TTC549 (cell line): ENCODE measurements around the gene DIAPH2.
"Not testable (repeated sequence)": the region's sequence is repeated elsewhere in the genome, so short reads cannot be mapped to it uniquely, and the experiment has no call there.

ENCODE experiments used
- FAIRE-seq: peaks from 2 replicates; lab custom pipeline; 2012; peaks lifted over from hg19 to GRCh38; lab: Jason Lieb, UNC

DIAPH2 gene

DNA sequence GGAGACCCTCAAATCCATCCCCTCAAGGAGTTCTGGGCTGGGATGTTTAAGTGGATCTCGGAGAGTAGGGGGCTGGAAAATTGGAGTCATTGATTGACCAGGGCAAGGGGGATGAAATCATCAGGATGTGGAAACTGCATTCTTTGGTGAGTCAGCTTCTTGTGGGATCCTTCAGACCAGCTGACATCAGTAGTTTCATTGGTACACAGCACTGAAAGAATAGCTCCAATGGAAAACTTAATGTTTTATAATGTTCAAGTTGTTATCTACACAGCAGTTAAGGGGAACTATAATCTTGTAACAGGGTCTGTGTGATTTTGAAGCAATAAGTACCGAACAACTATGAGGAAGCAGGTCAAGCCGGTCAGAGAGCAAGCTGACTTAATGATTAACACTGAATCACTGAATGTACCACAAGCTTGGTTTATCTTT, 705.1 kb downstream of the DIAPH2 start:
- no peak for FAIRE-seq

DNA sequence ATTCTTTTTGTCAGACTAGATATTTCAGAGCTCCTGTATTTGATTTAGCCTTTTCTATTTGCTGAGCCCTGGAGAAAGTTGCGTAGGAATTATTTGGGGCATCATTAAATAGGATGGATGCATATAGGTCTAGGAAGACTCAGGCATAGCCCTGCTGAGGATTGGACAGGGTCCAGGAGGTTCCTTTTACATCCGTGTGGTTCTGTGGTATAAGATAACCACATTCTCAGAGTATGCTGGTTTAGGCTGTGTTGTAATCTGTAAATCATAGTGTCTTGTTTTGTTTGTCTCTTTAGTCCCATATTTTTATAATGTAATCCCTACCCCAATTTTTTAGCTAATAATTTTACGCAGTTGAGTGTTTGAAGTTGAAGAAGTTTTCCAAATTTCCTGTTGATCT, 712.7 kb downstream of the DIAPH2 start:
- FAIRE-seq: no peak

DNA sequence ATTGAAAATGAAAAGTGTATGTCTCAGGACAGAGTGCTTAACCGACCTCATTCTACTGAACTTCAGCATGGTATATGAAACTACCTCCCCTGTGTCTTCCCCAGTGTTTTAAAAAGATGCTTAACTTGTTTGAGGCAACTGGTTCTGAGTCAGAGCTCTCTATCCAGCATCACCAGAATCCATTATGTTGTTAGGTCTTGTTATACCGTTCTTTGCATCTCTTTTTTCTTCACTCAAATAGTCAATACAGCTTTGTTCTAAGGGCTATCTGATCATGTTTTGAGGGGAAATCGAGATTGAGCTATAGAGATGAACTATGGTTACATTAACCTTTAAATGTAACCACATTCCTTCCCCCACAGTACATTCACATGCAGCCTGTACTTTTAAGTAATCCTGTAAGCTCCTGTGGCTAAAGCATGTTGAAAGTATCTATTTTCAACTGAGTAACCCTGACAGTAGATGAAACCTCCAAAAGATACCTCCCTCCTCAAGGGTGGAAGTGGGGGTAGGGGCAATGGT, 713.4 kb downstream of the DIAPH2 start:
- no peak for FAIRE-seq

DNA sequence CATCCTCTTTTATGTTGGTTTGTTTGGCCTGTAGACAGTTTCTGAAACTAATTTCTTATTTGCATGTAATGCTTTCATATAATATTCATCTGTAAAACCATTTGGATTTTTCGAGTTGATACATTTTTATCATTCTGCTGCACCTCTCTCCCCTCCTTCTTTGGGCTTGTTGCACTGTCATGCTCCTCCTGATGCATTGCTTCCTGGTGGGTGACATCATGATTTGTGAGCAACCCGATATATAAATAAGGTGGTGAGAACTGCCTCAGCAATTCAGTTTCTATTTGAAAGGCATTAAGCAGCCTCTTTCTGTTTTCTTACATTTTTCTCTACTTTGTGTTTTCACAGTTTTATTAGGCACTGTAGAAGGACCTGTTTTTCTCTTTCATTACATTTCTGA, 714.8 kb downstream of the DIAPH2 start:
- no peak for FAIRE-seq

DNA sequence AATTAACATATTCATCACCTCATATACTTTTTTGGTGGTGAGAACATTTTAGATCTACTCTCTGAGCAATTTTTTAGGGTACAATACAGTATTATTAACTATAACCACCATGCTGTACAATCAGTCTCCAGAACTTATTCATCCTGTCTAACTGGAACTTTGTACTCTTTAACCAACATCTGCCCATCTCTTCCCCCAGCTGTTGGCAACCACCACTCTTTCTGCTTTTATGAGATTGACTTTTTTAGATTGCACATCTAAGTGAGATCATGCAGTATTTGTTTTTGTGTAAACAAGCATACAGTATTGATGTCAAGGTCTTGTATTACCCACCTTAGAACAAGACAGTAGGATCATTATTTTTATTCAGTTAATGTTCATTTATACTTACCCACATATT, 715.9 kb downstream of the DIAPH2 start:
- FAIRE-seq: no peak

DNA sequence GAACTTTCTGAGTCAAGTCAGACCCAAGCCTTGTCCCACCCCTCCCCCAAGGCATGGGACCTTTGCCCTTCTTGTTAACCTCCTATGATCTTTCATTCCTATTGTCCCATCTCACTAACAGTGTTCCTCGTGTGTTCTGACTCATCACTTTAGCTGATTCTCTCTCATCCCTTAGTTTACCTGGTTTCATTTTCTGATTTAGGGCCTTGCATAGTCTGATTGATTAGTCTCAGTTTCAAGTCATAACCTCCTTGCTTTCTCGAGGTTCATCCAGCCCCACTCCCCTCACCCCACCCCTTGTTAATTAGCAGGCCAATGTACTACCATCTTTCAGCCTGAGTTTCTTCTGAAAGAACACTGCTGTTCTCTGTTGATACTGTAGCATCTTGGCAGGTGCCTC, 716.5 kb downstream of the DIAPH2 start:
- FAIRE-seq: no peak

DNA sequence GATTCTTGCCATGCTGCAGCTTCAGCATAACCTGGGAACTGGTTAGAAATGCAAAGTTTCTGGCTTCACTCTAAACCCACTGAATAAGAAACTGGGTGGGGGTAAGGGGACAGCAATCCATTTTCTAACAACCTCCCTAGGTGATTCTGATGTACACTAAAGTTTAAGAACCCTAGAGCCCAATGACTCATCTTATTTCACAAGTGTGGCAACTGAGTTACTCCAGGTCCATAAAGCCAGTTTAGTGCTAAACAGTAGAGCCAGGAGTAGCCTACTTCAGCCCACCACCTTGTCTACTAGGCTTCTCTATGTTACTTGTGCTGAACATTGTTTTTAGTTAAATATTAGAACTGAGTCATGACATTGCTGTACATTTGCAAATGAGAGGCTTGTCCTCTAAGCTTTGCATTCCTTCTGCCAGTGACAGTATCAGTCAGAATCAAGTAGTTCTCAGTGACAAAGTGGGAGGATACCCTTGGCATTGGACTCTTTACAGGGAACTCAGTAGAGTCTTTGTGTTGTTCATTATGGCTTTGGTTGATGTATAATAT, 717.0 kb downstream of the DIAPH2 start:
- FAIRE-seq: no peak

DNA sequence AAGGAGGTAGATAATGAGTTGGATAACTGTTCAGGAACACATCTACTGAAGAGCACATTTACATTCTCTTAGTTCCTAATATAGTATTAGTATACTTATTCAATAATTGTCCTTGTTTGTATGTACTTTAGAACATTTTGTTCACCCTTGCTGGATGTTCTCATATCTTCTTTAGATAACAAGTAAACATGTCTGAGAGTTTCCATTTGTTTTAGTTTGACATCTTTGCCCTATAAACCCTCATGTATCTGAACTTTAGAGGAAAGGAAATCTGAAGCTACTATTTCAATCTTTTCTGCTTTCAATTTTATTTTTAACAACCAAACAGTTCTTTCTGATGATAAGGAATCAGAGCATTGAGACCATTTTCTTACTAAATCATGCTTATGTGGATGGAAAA, 717.7 kb downstream of the DIAPH2 start:
- no peak for FAIRE-seq

DNA sequence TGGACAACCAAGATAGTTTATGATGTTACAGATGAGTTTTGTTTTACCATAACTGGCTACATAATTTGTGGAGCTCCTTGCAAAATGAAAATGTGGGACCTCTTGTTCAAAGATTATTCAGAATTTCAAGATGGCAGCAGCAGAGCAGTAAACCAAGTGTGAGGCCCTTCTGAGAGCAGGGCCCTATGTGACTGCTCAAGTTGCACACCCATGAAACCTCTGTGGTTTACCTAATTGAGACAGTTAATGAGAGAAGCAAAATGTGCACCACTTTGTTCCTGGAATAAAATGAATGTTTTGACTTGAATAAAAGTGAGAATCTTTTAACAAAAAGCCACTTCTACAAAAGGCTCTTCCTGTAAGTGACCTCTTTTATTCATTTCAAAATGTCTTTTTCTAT, 718.3 kb downstream of the DIAPH2 start:
- FAIRE-seq: no peak

DNA sequence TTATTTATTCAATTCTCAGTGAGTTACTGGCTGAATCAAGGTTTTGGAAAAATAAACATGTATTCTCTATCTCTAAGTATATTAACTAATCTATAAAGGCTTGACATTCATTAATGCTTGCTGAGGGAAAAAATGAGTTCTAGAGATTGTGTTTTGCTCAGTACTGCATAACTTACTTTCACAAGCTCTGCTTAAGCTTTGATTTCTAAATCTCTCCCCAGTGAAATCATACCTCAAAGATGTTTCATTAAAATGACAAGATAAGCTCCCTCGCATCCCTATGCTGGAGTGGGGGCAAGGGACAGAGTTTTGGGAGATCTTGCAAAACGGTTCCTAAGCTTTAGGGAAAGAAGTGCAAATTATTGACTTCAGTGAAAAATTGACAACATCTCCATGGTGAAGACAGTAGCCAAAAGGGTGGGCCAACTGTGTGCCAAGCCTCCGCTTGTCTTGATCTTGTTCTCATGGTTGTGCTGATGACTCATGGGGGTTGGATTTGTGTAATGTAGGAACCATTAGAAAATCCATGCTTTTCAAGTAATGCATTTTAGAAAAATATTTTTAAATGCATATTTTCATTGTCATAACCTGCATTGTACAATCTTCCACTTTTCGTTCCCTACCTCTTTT, 720.5 kb downstream of the DIAPH2 start:
- FAIRE-seq: no peak

DNA sequence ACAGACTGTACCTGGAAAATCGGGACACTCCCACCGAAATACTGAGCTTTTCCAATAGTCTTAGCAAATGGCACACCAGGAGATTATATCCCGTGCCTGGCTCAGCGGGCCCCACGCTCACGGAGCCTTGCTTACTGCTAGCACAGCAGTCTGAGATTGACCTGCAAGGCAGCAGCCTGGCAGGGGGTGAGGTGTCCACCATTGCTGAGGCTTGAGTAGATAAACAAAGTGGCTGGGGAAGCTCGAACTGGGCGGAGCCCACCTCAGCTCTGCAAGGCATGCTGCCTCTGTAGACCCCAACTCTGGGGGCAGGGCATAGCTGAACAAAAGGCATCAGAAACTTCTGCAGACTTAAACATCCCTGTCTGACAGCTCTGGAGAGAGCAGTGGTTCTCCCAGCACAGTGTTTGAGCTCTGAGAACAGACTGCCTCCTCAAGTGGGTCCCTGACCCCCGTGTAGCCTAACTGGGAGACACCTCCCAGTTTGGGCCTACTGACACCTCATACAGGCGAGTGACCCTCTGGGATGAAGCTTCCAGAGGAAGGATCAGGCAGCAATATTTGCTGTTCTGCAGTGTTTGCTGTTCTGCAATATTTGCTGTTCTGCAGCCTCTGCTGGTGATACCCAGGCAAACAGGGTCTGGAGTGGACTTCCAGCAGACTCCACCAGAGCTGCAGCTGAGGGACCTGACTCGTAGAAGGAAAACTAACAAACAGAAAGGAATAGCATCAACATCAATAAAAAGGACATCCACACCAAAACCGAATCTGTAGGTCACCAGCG, 725.2 kb downstream of the DIAPH2 start:
- FAIRE-seq: not testable (repeated sequence)

DNA sequence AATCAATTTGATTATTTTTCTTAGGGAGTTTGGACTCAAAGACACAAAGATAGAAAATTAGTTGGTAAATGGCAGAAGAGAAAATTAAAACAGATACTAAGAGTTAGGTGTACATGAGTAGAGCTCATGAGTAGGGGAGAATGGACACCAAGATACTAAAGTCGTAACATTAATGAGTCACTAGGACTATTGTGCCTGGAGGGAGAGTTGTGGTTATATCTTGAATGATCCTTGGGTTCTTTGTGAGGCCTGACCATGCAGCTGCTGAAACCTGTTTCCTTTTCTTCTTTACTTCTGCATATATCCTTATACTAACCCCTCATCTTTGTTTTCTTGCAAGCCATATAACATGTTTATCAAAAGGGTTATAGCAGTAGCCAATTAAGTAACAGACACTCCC, 731.8 kb downstream of the DIAPH2 start:
- no peak for FAIRE-seq

DNA sequence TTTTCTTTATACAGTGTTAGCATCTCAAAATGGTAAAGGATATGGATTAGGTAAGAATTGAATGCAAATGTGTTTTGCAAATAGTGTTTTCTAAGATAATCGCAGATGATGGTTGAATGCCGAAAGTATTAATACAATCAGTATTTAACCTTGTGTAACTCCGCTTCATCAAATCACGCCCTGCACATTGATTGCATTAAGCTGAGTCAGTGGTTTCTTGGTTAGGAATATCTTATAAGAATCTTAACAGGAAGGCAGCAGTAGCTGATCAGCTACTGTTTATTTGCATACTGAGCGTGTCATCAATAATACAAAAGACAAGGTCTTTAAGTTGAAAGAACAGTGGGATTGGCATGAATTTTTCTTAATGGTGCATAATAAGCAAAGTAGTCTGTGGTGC, 744.5 kb downstream of the DIAPH2 start:
- no peak for FAIRE-seq

DNA sequence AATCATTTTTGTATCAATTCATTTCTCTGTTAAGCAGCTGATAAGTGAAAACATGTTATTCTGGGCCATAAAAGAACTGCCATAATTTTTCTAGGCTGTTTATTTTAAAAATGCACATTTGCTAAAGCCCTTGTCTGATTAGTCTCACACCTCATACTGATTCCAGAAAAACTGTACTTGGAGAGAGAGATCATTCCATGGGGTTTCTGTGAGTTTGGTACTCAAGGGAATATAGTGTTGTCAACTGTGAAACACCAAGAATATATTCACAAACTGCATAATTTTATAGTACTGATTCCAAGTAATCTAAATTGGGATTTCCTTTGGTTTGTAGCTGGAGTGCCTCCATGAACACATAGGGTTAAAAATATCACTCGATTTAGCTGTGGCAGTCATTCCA, 746.6 kb downstream of the DIAPH2 start:
- FAIRE-seq: no peak

DNA sequence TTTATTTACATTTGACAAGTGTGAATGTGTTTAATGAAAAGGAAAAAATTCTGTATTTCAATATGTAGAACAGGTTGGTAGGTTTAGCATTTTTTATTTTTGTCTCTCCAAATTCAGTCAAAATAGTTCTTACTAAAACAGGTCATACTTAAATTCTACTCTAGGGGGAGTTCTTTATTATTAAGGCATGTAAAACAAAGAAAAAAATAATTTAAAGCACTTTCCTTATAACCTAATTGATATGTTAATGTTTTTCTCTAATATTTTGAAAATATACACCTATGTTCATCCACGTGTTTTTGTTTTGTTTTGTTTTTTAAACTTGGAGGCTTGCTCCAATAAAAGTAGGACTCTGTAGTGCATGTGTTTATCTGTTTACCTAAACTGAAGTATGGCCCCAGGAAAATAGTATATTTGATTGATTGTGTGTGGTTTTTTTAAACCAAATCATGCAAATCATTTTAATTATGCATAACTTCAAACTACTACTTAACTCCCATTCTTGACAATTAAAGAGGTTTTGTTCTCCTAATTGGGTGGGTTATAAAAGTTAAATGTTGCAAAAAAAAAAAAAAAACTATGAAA, 761.7 kb downstream of the DIAPH2 start:
- peak; percentile 86 for FAIRE-seq

DNA sequence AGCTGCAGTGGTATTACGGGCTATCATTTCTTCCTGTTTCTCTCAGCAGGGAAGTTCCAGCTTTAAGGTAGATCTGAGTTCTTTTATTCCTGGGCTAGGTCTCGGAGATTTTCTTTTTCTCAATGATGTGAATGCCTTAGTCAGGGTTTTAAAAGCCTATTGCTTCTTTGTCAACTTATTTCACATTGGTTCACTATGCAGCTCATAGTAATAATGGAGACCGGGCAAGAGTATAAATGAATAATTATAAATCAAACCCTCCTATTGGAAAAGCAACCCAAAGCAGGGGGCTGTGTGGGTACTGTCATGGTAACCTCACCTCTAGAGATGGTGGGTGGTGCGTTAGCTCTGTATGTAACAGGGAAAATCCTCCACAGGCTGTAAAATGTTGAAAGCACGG, 762.7 kb downstream of the DIAPH2 start:
- no peak for FAIRE-seq

DNA sequence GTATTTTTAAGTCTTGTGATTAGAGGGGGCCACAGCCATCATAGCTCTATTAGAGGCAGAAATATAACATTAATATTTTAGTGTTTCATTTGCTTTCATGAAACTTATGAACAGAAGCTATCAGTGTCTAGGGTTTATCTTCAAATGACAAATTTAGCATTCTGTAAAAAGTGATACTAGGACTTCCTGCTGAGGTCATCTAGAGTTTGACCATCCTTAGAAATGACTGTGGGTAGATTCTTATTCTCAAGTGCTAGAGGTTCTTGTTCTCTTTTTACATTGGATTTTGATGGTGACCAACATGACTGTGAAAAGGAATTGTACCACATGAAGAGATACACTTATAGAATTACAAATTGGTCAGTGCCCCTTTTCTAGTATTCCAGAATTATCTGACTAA, 767.6 kb downstream of the DIAPH2 start:
- FAIRE-seq: no peak

DNA sequence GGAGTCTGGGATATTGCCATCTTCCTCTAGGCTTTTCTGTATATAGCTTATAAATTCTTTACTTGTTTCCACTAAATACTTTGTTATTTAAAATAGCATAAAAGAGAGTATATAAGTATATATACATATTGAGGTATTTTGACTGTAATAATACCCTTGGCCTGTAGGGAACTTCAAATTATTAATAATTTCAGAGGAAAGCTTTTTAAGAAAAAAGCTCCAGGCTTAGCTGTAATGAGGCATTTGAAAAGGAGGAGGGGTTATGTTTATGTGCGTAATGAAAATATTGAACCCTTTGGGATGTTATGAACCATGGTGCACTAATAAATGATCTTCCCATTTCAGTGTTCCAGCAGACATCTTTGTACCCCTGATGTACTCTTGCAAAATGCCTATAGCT, 777.1 kb downstream of the DIAPH2 start:
- FAIRE-seq: no peak

DNA sequence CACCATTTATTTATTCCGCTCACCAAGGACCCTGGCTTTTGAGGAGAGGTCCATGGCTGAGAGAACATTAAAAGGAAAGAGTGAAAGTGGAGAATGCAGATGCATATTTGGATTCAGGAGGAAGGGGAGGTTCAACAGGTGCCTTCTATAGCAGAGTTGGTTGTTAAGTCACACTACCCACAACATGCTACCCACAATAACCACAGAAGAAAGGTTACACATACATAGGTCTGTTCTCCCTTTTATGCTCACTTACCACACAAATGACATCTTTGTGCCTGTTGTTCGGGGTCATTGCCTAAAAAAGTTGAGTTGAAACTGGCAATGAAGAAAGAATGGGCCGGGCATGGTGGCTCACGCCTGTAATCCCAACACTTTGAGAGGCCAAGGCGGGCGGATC, 786.4 kb downstream of the DIAPH2 start:
- no peak for FAIRE-seq

DNA sequence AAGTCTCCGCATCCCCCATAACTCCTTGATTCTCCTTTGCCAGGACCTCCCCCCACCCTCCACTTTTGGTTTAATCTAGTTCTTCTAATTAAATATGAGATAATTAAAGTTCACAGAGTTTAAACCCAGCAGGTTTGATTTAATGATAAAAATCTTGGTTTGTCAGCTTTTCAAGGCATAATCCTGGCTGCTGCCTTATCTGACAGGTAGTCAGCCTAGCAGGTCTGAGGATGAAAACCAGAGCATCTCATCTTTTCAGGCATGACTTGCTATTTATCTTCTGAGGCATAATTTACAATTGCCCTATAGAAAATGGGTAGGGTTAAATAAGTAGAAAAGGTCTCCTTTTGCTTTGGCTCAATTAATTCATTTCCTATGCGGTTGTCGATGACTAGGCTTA, 790.3 kb downstream of the DIAPH2 start:
- FAIRE-seq: no peak

DNA sequence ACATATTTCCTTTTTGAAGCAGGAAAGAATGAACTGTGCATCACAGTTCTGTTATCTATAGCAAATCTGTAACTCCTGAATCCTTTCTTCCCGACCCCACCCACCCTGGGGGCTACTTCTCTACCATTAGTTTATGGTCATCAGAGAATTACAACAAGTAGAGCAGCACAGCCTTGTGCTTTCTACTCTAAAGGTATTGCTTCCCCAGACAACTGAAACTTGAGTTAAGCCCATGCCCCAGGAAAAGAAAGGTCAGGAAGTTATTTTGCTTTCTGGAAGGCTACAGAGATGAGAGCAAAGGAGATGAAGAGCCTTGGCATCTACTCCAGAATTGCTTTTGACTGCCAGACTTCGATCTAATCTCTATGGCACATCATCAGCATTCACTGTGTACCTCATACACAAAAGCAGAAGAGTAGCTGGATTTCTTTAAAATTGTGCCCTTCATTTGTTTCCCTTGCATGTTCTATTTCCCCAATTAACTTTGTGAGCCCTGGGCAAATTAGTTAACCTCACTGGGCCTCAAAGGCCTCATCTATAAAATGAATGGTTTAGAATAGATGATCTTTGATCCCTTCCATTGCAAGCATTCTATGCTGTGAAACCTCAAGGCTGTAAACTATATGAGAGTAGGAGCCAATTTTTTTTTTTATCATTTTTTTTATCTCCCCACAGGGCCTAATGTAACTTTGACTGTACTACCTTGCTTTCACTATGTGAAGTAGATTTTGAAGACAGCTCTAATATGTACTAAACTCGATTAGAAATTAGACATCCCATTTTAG, 794.7 kb downstream of the DIAPH2 start:
- no peak for FAIRE-seq

DNA sequence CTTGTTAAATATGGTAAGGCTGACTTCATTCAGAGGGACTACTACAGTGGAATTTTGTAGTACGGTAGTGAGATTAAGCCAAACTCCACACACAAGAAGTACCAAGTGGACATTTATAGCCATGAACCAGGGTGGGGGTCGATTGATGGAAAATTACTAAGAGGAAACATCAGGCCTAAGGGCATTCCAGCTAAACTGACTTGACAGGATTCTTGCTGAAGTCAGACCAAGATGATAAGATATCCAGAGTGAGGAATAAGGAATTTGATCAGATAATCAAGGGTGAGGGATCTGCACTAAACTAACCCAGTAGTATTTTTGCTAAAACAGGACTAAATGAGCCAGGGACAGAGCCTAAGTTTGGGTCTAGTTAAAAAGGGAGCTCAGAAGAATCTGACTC, 796.6 kb downstream of the DIAPH2 start:
- no peak for FAIRE-seq
